Measurements from ENCODE around the gene CDC37.

The CDC37 gene

DNA sequence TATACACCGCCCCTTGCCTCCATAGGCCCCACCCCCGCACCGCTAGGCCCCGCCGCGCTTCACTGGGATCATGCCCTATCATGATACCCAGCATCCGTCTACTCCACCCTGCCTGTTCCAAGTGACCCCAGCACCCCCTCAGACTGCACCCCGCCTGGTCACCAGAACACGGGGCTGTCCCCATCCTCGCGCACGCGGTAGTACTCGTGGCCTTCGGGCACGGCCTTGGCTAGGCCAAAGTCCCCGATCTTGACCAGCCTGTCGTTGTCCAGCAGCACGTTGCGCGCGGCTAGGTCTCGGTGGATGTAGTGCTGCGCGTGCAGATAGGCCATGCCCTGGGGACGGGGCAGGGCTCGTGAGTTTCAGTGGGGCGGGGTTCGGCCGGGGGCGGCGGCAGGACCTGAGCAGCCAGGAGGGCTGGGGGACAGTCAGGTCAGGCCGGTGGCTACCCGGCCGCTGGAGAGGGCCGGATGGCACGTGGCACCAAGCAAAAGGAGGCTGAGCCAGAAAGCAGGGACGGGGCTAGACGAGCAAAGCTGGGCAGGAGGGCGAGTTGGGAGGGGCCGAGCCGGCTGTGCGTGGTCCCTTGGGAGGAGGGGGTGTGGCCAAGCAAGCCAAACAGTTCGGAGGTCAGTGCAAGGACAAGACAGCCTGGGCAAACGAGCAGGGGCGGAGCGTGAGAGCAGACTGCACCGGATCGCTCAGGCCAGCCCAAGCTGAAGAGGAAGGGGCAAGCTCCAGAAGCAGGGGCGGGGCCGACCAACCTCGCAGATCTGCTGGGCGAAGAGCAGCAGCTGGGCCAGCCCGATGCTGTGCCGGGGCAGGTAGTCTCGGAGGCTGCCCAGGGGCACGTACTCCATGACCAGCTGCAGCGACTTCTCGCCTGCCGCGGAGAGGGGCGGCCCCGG, 50.3 kb downstream of the CDC37 start:
- no peak for DNase-seq

DNA sequence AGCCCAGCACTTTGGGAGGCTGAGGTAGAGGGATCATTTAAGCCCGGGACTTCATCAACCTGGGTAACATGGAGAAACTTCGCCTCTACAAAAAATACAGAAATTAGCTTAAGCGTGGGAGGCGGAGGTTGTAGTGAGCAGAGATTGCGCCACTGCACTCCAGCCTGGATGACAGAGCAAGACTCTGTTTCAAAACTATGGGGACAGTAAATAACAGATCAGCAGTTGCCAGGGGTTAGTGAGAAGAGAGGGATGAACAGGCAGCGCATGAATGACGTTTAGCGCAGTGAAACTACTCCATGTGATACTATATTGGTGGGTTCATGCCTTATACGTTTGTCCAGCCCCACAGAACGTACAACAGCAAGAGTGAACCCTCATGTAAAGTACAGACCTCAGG, 56.8 kb downstream of the CDC37 start:
- DNase-seq = no peak

DNA sequence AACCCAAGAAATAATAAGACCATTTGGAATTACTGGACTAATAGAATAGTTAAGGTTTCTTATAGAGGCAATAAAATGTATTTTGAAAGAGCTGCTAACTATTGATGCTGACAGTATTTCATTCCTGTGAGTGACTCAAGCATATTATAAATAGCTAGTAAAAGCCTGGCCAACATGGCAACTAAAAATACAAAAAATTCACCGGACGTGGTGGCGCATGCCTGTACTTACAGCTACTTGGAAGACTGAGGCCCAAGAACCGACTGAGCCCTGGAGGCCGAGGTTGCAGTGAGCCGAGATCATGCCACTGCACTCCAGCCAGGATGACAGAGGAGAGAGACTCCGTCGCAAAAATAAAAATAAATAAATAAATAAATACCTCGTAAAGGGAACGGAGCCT, 58.6 kb downstream of the CDC37 start:
- no peak for DNase-seq

DNA sequence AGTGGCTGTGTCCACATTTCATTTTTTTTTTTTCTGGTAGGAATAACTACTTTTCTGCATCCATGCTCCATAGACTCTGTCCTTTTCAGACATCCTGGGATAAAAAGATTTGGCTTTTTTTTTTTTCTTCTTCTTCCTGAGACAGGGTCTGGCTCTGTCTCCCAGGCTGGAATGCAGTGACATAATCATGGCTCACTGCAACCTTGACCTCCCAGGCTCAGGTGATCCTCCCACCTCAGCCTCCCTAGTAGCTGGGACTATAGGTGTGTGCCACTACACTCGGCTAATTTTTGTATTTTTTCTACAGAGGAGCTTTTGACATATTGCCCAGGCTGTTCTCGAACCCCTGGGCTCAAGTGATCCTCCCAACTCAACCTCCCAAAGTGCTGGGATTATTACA, 59.8 kb downstream of the CDC37 start:
- no peak for DNase-seq

Data from NCI-H2107 (cell line).